ENCODE measurements around the gene ELP2.
"Not testable (repeated sequence)": the region's sequence is repeated elsewhere in the genome, so short reads cannot be mapped to it uniquely, and the experiment has no call there.

The ELP2 gene

GRCh38 chr18:36191286-36191685 is 61.6 kb downstream of the ELP2 start:
- no peak for DNase-seq (ENCODE audit: low spot score)

- DNase-seq (ENCODE audit: low spot score), result no peak
Measured at GRCh38 chr18:36191711-36192110, 62.0 kb downstream of the ELP2 start.

GRCh38 chr18:36194600-36195315 is 65.1 kb downstream of the ELP2 start:
- no peak for DNase-seq (ENCODE audit: low spot score)

GRCh38 chr18:36195427-36196122 is 65.9 kb downstream of the ELP2 start:
- no peak for DNase-seq (ENCODE audit: low spot score)

- DNase-seq (ENCODE audit: low spot score), result no peak
Measured at GRCh38 chr18:36196238-36196995, 66.7 kb downstream of the ELP2 start.

- no peak for DNase-seq (ENCODE audit: low spot score)
Measured at GRCh38 chr18:36197511-36198166, 67.9 kb downstream of the ELP2 start.

- no peak for DNase-seq (ENCODE audit: low spot score)
Measured at GRCh38 chr18:36199691-36200295, 70.1 kb downstream of the ELP2 start.

- DNase-seq (ENCODE audit: low spot score), result no peak
Measured at GRCh38 chr18:36200354-36200771, 70.7 kb downstream of the ELP2 start.

- DNase-seq (ENCODE audit: low spot score), result no peak
Measured at GRCh38 chr18:36201765-36202164, 72.1 kb downstream of the ELP2 start.

- DNase-seq (ENCODE audit: low spot score), result no peak
Measured at GRCh38 chr18:36203360-36203895, 73.7 kb downstream of the ELP2 start.

- DNase-seq (ENCODE audit: low spot score), result no peak
Measured at GRCh38 chr18:36205166-36205565, 75.5 kb downstream of the ELP2 start.

GRCh38 chr18:36207303-36207702 is 77.6 kb downstream of the ELP2 start:
- DNase-seq (ENCODE audit: low spot score), result no peak

- DNase-seq (ENCODE audit: low spot score), result not testable (repeated sequence)
Measured at GRCh38 chr18:36207969-36208368, 78.3 kb downstream of the ELP2 start.

GRCh38 chr18:36211612-36212065 is 81.9 kb downstream of the ELP2 start:
- DNase-seq (ENCODE audit: low spot score), result no peak

GRCh38 chr18:36212301-36213171 is 82.8 kb downstream of the ELP2 start:
- DNase-seq (ENCODE audit: low spot score), result no peak

- DNase-seq (ENCODE audit: low spot score), result no peak
Measured at GRCh38 chr18:36214811-36215210, 85.1 kb downstream of the ELP2 start.

GRCh38 chr18:36215577-36215976 is 85.9 kb downstream of the ELP2 start:
- DNase-seq (ENCODE audit: low spot score), result no peak

GRCh38 chr18:36217348-36217747 is 87.6 kb downstream of the ELP2 start:
- DNase-seq (ENCODE audit: low spot score), result no peak

GRCh38 chr18:36229188-36229587 is 99.5 kb downstream of the ELP2 start:
- DNase-seq (ENCODE audit: low spot score), result no peak

Measured in HuH-7.5 (cell line).